Measurements from ENCODE around the gene PIEZO2. TPM values are rescaled to one million over a fixed set of nuclear protein-coding genes. Genes with fewer than 3 reads are reported as not detected.
A peak's percentile ranks its signal among the peaks of the same experiment; 100 is the strongest.

PIEZO2 gene
- total and polyA plus RNA-seq, 2 donors (not counting 1 experiment from before 2014, with no cell fraction given): not detected

GRCh38 chr18:10743766-10744165 is 405.6 kb downstream of the PIEZO2 start:
- ATAC-seq (ENCODE audit: low read depth) (no peak), DNase-seq (no peak)
- H3K4me1 ChIP-seq (ENCODE audit: control insufficient read depth in 2 of 2, insufficient read depth in 2 of 2, low read length in 2 of 2): no peaks in the 10 kb centered on the region
- no peak overlapping the region for H3K27ac ChIP-seq (ENCODE audit: low read length in 2 of 2)
- H3K27me3 Mint-ChIP-seq: peaks cover 4% of the 10 kb centered on the region
- no peaks in the 10 kb centered on the region for H3K9me3 Mint-ChIP-seq (ENCODE audit: insufficient read depth)
- H3K79me2 ChIP-seq (ENCODE audit: control insufficient read depth, insufficient read depth, low read length): no peaks in the 10 kb centered on the region
- H3K4me2 ChIP-seq (replicated peaks; ENCODE audit: low read depth, low read length, poor library complexity, severe bottlenecking): peak overlapping the region; percentile 36
- peaks cover 5% of the 10 kb centered on the region for H3K4me1 Mint-ChIP-seq
- ChIA-PET POLR2A (no interaction called here), CTCF (no interaction called here)
- no peaks in the 10 kb centered on the region for H4K20me1 ChIP-seq (ENCODE audit: control insufficient read depth, insufficient read depth, low read length, poor library complexity, severe bottlenecking)
- H2AFZ ChIP-seq (ENCODE audit: insufficient read depth, low read depth, low read length, poor library complexity, severe bottlenecking): peak overlapping the region; percentile 35
- 100% methylated on average over 1 of the region's 5 CpGs for WGBS (ENCODE audit: insufficient coverage)
- TF ChIP-seq EZH2 (IDR thresholded peaks at IDR 0.05; ENCODE audit: borderline replicate concordance, insufficient read depth, low read depth, low read length, poor library complexity, severe bottlenecking): no peak
- no peak for TF ChIP-seq CTCF (IDR thresholded peaks at IDR 0.05)
- H3K9me3 ChIP-seq (ENCODE audit: control extremely low read depth in 1 of 3, control insufficient read depth in 2 of 3, insufficient read depth in 1 of 3, low read length in 2 of 3): no peaks in the 10 kb centered on the region
- no peak overlapping the region for H3K4me3 ChIP-seq (ENCODE audit: control extremely low read depth in 1 of 5, extremely low read depth in 1 of 5, insufficient read depth in 1 of 5, low read depth in 2 of 5, low read length in 4 of 5)
- no peaks in the 10 kb centered on the region for H3K36me3 ChIP-seq (replicated peaks in 1 of 2; ENCODE audit: control extremely low read depth in 1 of 2, control insufficient read depth in 1 of 2, extremely low read depth in 1 of 2, insufficient read depth in 2 of 2, low read length in 1 of 2)
- peak overlapping the region; percentile 27 for H3K4me3 Mint-ChIP-seq
- no peak overlapping the region for H3K9ac ChIP-seq (ENCODE audit: low read length)
- H3K27me3 ChIP-seq (replicated peaks in 1 of 4; ENCODE audit: control extremely low read depth in 1 of 4, control insufficient read depth in 3 of 4, insufficient read depth in 4 of 4, low read length in 3 of 4): no peaks in the 10 kb centered on the region
- intact Hi-C loops (cut with micrococcal nuclease): no loop called here
- no peak overlapping the region for H3K27ac Mint-ChIP-seq

GRCh38 chr18:10739152-10739551 is 410.2 kb downstream of the PIEZO2 start:
- Histone ChIP-seq H3K4me3 (ENCODE audit: control extremely low read depth in 1 of 5, extremely low read depth in 1 of 5, insufficient read depth in 1 of 5, low read depth in 2 of 5, low read length in 4 of 5) (no peak overlapping the region), H3K4me1 (ENCODE audit: control insufficient read depth in 2 of 2, insufficient read depth in 2 of 2, low read length in 2 of 2) (no peaks in the 10 kb centered on the region), H3K9me3 (ENCODE audit: control extremely low read depth in 1 of 3, control insufficient read depth in 2 of 3, insufficient read depth in 1 of 3, low read length in 2 of 3) (no peaks in the 10 kb centered on the region), H3K27me3 (replicated peaks in 1 of 4; ENCODE audit: control extremely low read depth in 1 of 4, control insufficient read depth in 3 of 4, insufficient read depth in 4 of 4, low read length in 3 of 4) (no peaks in the 10 kb centered on the region), H3K9ac (ENCODE audit: low read length) (no peak overlapping the region), H2AFZ (ENCODE audit: insufficient read depth, low read depth, low read length, poor library complexity, severe bottlenecking) (no peak overlapping the region), H3K4me2 (replicated peaks; ENCODE audit: low read depth, low read length, poor library complexity, severe bottlenecking) (no peak overlapping the region), H3K27ac (ENCODE audit: low read length in 2 of 2) (no peak overlapping the region), H3K79me2 (ENCODE audit: control insufficient read depth, insufficient read depth, low read length) (no peaks in the 10 kb centered on the region), H4K20me1 (ENCODE audit: control insufficient read depth, insufficient read depth, low read length, poor library complexity, severe bottlenecking) (no peaks in the 10 kb centered on the region), H3K36me3 (replicated peaks in 1 of 2; ENCODE audit: control extremely low read depth in 1 of 2, control insufficient read depth in 1 of 2, extremely low read depth in 1 of 2, insufficient read depth in 2 of 2, low read length in 1 of 2) (no peaks in the 10 kb centered on the region)
- POLR2A ChIA-PET: no interaction called here
- CTCF ChIA-PET: no interaction called here
- H3K4me3 Mint-ChIP-seq: no peak overlapping the region
- H3K9me3 Mint-ChIP-seq (ENCODE audit: insufficient read depth): no peaks in the 10 kb centered on the region
- peaks cover 5% of the 10 kb centered on the region for H3K4me1 Mint-ChIP-seq
- H3K27me3 Mint-ChIP-seq: peaks cover 7% of the 10 kb centered on the region
- H3K27ac Mint-ChIP-seq: no peak overlapping the region
- DNase-seq: no peak
- intact Hi-C loops (cut with micrococcal nuclease): no loop called here
- no peak for TF ChIP-seq CTCF (IDR thresholded peaks at IDR 0.05)
- TF ChIP-seq EZH2 (IDR thresholded peaks at IDR 0.05; ENCODE audit: borderline replicate concordance, insufficient read depth, low read depth, low read length, poor library complexity, severe bottlenecking): no peak
- WGBS (ENCODE audit: insufficient coverage): no CpG with 5 or more reads among the region's 3 CpGs
- no peak for ATAC-seq (ENCODE audit: low read depth)

Data from B cell (primary cell).